Endodermal cell (in vitro differentiated cells): Measurements from ENCODE around the gene MAGEA2. TPM values are rescaled to one million over a fixed set of nuclear protein-coding genes. Genes with fewer than 3 reads are reported as not detected.
A peak's percentile ranks its signal among the peaks of the same experiment; 100 is the strongest.
"Not testable (repeated sequence)": the region's sequence is repeated elsewhere in the genome, so short reads cannot be mapped to it uniquely, and the experiment has no call there.

Experiments used
- DNase-seq: peaks from one replicate; pipeline ENCODE4 v3.0.0-alpha.2; 2017
- H3K27ac ChIP-seq: 2 replicates; pipeline ENCODE4 v1.5.1; 2013; ENCODE audit warnings: mild to moderate bottlenecking, low read depth, low read length, moderate library complexity
- H3K27me3 ChIP-seq: 2 replicates; pipeline ENCODE4 v1.6.1; 2013; ENCODE audit warnings: mild to moderate bottlenecking, low read length, moderate library complexity; ENCODE audit not compliant: insufficient read depth, control insufficient read depth, poor library complexity, severe bottlenecking
- H3K36me3 ChIP-seq: 2 replicates; pipeline ENCODE4 v1.7.0; 2013; ENCODE audit warnings: mild to moderate bottlenecking, low read length, moderate library complexity; ENCODE audit not compliant: control insufficient read depth, insufficient read depth
- H3K4me1 ChIP-seq: one replicate; pipeline ENCODE4 v1.7.0; 2013; ENCODE audit warnings: low read length; ENCODE audit not compliant: control insufficient read depth, insufficient read depth
- H3K4me3 ChIP-seq: 2 replicates; pipeline ENCODE4 v1.5.1; 2013; ENCODE audit warnings: mild to moderate bottlenecking, low read length, moderate library complexity
- H3K9ac ChIP-seq: 2 replicates; pipeline ENCODE4 v1.6.1; 2013; ENCODE audit warnings: mild to moderate bottlenecking, low read length, moderate library complexity; ENCODE audit not compliant: poor library complexity, severe bottlenecking; ENCODE audit errors: extremely low read depth
- H3K9me3 ChIP-seq: 2 replicates; pipeline ENCODE4 v1.6.1; 2013; ENCODE audit warnings: mild to moderate bottlenecking, low read length, moderate library complexity; ENCODE audit not compliant: control insufficient read depth
- H3K27ac Mint-ChIP-seq: 2 replicates; pipeline ENCODE4 v1.8.0; 2020; ENCODE audit warnings: mixed read lengths
- H3K27me3 Mint-ChIP-seq: 2 replicates; pipeline ENCODE4 v1.8.0; 2021; ENCODE audit warnings: mild to moderate bottlenecking, mixed read lengths; ENCODE audit not compliant: insufficient read depth
- H3K36me3 Mint-ChIP-seq: 2 replicates; pipeline ENCODE4 v1.8.0; 2020; ENCODE audit warnings: low read depth, mixed read lengths
- H3K4me1 Mint-ChIP-seq: 2 replicates; pipeline ENCODE4 v1.8.0; 2020; ENCODE audit warnings: mixed read lengths
- H3K4me3 Mint-ChIP-seq: 2 replicates; pipeline ENCODE4 v1.8.0; 2020; ENCODE audit warnings: mild to moderate bottlenecking, moderate library complexity, mixed read lengths
- H3K9me3 Mint-ChIP-seq: 2 replicates; pipeline ENCODE4 v1.8.0; 2020; ENCODE audit warnings: mild to moderate bottlenecking, mixed read lengths
- WGBS, 2 experiments: methylation state at CpG; one replicate each; pipeline versions ENCODE4 v1.1.5 to v1.1.7; 2013; ENCODE audit warnings: missing lambda C conversion rate in 2 of 2, mixed read lengths in 1 of 2; ENCODE audit not compliant: insufficient coverage in 1 of 2, insufficient read length in 1 of 2; 5-methylcytosine and 5-hydroxymethylcytosine counted together
- total RNA-seq, 2 donors: library from RNA; stranded (reverse); fragmentation: NEBNext Ultra II Directional in 1 of 2; extraction: Animal tissue kit (Norgen Biotek cat#: 25700) in 1 of 2; gene quantifications; 2 replicates in 1 of 2; 3 replicates in 1 of 2; pipeline ENCODE4 v1.2.1, GENCODE V29; 2021

MAGEA2 gene
- total RNA-seq, 2 donors from 2014 or later = 0.53 TPM; not detected in 1

DNA sequence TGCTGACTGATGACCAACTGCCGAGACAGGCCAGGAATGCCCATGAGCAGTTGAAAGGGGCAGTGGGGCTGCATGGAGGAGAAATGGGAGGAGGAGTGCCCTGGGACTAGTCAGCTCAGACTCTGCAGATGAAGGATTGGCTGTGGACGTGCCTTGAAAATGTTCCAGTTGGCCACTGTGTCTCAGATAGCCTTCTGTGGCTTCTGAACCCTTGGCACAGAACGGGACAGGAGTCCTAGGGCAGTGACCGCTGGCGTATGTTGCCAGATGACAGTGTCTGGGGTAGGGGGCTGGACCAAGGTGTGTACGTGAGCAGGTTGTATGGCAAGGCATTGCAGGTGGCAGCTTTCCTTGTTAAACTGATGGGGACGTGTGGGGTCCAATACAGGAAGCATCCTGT lies 47.1 kb downstream of the MAGEA2 start:
- H3K9me3 Mint-ChIP-seq, H3K27me3 ChIP-seq, H3K4me1 Mint-ChIP-seq, H3K36me3 ChIP-seq, H3K9me3 ChIP-seq, H3K9ac ChIP-seq, H3K27ac Mint-ChIP-seq, H3K4me3 Mint-ChIP-seq, H3K27ac ChIP-seq, H3K36me3 Mint-ChIP-seq, H3K27me3 Mint-ChIP-seq, H3K4me3 ChIP-seq, DNase-seq, H3K4me1 ChIP-seq: not testable (repeated sequence)
- 92 to 100% methylated on average over 1 to 2 of the region's 7 CpGs for WGBS, 2 experiments

DNA sequence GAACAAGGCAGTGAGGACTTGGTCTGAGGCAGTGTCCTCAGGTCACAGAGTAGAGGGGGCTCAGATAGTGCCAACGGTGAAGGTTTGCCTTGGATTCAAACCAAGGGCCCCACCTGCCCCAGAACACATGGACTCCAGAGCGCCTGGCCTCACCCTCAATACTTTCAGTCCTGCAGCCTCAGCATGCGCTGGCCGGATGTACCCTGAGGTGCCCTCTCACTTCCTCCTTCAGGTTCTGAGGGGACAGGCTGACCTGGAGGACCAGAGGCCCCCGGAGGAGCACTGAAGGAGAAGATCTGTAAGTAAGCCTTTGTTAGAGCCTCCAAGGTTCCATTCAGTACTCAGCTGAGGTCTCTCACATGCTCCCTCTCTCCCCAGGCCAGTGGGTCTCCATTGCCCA lies 53.3 kb downstream of the MAGEA2 start:
- H3K36me3 ChIP-seq, H3K27me3 ChIP-seq, H3K9me3 ChIP-seq, H3K36me3 Mint-ChIP-seq, H3K4me3 Mint-ChIP-seq, H3K27me3 Mint-ChIP-seq, H3K4me1 ChIP-seq, H3K27ac ChIP-seq, H3K27ac Mint-ChIP-seq, H3K4me1 Mint-ChIP-seq, H3K4me3 ChIP-seq, H3K9ac ChIP-seq: not testable (repeated sequence)
- WGBS, 2 experiments = 88% methylated on average over 3 of the region's 5 CpGs; no CpG with 5 or more reads in 1 of the 2 experiments
- H3K9me3 Mint-ChIP-seq = peaks cover 12% of the 10 kb centered on the region
- peak; percentile 7 for DNase-seq

Other genes with a start within 250 kb of the MAGEA2 start
- gene GABRQ, start 115.9 kb downstream of the MAGEA2 start, total RNA-seq = 1 to 10 TPM; 1.7 TPM
- not detected for gene MAGEA3, start 55.0 kb downstream of the MAGEA2 start, total RNA-seq
- gene CSAG2, start 44.6 kb downstream of the MAGEA2 start, total RNA-seq = under 1 TPM in 1 of 2 donors, not detected in 1; 0.35 TPM
- gene MAGEA2B, start 39.2 kb downstream of the MAGEA2 start, total RNA-seq = not detected
- not detected for gene CSAG1, start 20.1 kb downstream of the MAGEA2 start, total RNA-seq
- gene MAGEA12, start 20.1 kb downstream of the MAGEA2 start, total RNA-seq = not detected
- gene CSAG3, start 5.4 kb upstream of the MAGEA2 start, total RNA-seq = under 1 TPM in 1 of 2 donors, not detected in 1; 0.35 TPM
- not detected for gene MAGEA6, start 15.8 kb upstream of the MAGEA2 start, total RNA-seq
- 10 to 100 TPM; 44.1 to 54.3 TPM for gene CETN2, start 76.9 kb upstream of the MAGEA2 start, total RNA-seq
- gene NSDHL, start 77.2 kb upstream of the MAGEA2 start, total RNA-seq = 10 to 100 TPM; 25.8 to 34.8 TPM
- 10 to 100 TPM; 13.5 to 20.7 TPM for gene ZNF185, start 144.2 kb upstream of the MAGEA2 start, total RNA-seq
- under 1 TPM; 0.15 to 0.29 TPM for gene PNMA5, start 240.3 kb upstream of the MAGEA2 start, total RNA-seq